Measurements from ENCODE around the gene E2F2.

GRCh38 chr1:23461050-23461449, 70.0 kb downstream of the E2F2 start:
- TF ChIP-seq CTCF (IDR thresholded peaks at IDR 0.05; ENCODE audit: low read length) (no peak), EZH2 (IDR thresholded peaks at IDR 0.05; ENCODE audit: borderline replicate concordance, low read length) (no peak)
